ENCODE measurements around the gene ZDHHC1.
A peak's percentile ranks its signal among the peaks of the same experiment; 100 is the strongest.
"Not testable (repeated sequence)": the region's sequence is repeated elsewhere in the genome, so short reads cannot be mapped to it uniquely, and the experiment has no call there.

ZDHHC1 gene

DNA sequence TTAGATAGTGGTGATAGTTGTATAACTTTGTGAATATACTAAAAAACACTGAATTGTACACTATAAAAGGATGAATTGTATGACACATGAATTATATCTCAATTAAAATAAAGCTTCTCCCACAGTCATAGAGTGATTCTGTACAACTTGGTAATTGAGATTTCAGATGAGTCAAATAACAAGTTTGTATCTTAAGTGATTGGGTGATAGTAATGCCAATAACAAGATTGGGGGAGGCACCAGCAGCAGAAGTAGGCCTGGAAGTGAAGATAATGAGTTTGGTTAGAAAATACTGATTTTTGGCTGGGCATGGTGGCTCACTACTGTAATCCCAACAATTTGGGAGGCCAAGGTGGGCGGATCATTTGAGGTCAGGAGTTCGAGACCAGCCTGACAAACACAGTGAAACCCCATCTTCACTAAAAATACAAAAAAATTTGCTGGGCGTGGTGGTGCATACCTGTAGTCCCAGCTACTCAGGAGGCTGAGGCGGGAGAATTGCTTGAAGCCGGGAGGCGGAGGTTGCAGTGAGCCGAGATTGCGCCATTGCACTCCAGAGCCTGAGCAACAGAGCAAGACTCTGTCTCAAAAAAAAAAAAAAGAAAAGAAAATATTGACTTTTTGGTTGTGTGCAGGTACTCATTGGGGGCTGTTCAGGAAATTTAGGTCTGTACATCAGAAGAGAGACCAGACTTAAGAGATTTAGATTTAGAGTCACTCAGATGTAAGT, 56.6 kb downstream of the ZDHHC1 start:
- ATAC-seq, result peak; percentile 39
- H3K4me3 Mint-ChIP-seq; H3K4me1 Mint-ChIP-seq; H3K9me3 Mint-ChIP-seq; H3K36me3 Mint-ChIP-seq; DNase-seq (ENCODE audit: low spot score in 2 of 2); H3K27ac Mint-ChIP-seq: not testable (repeated sequence)

DNA sequence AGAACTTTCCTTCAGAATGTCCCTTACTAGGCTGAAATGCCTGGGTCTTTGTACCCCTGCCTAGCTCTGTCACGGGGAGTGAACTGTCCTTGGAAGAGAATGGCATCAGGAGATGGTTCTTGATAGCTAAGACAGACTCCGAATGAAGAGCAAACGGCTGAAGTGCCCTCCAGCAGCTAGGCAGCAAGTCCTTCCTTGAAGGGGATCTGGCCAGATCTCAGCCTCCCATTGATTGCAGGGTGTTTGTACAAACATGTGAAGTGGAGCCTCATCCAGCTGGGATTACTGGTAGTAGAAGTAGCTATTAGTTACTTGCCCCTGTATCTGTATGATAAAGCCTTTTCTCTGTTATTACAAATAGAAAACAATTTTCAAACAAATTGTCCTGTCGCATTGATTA, 58.7 kb downstream of the ZDHHC1 start:
- no peaks in the 10 kb centered on the region for H3K36me3 Mint-ChIP-seq
- H3K9me3 Mint-ChIP-seq, result no peaks in the 10 kb centered on the region
- DNase-seq (ENCODE audit: low spot score in 2 of 2) (no peak), ATAC-seq (no peak)
- peaks cover 6% of the 10 kb centered on the region for H3K4me1 Mint-ChIP-seq
- H3K27ac Mint-ChIP-seq, result no peak overlapping the region
- no peak overlapping the region for H3K4me3 Mint-ChIP-seq

DNA sequence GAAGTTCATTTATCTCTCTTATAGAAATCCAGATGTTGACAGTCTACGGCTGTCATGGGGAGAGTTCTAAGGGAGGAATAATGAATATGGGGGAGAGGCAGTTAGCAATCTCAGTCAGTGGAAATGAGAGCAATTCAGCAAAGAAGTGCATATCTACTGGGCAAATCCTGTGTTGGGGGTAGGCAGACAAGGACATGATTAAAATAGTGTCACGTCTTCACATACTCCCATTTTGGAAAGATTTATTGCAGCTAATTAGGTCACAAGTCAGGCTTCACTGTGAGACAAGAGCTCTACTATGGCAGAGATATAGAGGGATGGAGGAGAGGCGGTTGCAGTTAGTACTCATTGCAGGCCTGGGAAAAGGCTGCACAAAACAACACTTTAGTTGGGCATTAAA, 59.9 kb downstream of the ZDHHC1 start:
- no peak for DNase-seq (ENCODE audit: low spot score in 2 of 2)
- Mint-ChIP-seq H3K9me3 (no peaks in the 10 kb centered on the region), H3K36me3 (no peaks in the 10 kb centered on the region), H3K4me1 (peaks cover 6% of the 10 kb centered on the region), H3K27ac (no peak overlapping the region), H3K4me3 (no peak overlapping the region)
- no peak for ATAC-seq

DNA sequence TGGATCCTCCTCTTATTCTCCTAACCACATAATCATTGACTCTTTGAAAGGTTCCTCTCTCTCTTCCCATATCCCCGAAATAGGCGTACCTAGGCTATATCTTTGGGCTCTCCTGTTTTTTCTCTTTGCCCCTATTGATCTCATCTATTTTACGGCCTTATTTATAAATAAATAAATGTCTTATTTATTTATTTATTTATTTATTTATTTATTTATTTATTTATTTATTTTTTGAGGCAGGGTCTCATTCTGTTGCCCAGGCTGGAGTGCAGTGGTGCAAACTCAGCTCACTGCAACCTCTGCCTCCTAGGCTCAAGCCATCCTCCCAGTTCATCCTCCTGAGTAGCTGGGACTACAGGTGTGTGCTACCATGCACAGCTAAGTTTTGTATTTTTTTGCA, 63.8 kb downstream of the ZDHHC1 start:
- not testable (repeated sequence) for ATAC-seq; H3K27ac Mint-ChIP-seq; DNase-seq (ENCODE audit: low spot score in 2 of 2); H3K4me3 Mint-ChIP-seq; H3K36me3 Mint-ChIP-seq; H3K9me3 Mint-ChIP-seq; H3K4me1 Mint-ChIP-seq

DNA sequence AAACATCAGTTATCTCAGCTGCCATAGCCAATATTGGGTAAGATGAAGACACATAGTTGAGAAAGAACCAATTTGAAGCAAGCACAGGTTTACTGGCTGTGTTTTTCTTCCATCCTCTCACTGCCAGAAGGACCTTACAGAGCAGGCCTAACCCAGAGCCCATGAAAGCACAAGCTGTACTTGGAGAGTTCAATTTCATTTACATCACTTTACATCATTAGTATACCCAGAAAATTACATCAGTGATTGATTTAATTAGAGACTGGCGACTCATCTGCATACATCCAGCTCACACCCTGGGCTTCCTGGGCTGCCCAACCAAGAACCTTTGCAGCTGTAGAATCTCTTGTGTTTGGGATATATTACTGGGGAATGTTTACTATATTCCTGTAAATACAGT, 66.0 kb downstream of the ZDHHC1 start:
- ATAC-seq (no peak), DNase-seq (ENCODE audit: low spot score in 2 of 2) (no peak)
- H3K36me3 Mint-ChIP-seq, result no peaks in the 10 kb centered on the region
- no peaks in the 10 kb centered on the region for H3K9me3 Mint-ChIP-seq
- no peak overlapping the region for H3K27ac Mint-ChIP-seq
- H3K4me1 Mint-ChIP-seq, result no peaks in the 10 kb centered on the region
- no peak overlapping the region for H3K4me3 Mint-ChIP-seq

DNA sequence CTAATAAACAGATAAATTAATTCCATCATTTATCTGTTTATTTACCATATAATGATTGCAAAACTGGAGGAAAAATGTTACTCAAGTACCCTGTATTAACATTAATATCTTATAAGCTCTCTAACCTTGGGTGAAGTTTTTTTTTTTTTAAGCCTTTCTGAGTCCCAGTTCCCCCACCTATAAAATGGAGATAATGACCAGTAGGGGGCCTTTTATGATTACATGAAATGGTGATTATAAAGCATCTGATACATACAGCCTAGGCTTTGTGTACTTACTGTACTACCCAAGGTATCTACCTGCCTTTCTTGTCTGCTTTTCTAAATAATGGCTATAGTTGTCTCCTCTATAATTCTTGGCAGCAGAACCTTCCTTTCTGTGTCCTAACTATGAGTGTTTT, 67.1 kb downstream of the ZDHHC1 start:
- no peaks in the 10 kb centered on the region for H3K9me3 Mint-ChIP-seq
- DNase-seq (ENCODE audit: low spot score in 2 of 2) (no peak), ATAC-seq (peak; percentile 63)
- H3K4me3 Mint-ChIP-seq, result no peak overlapping the region
- H3K36me3 Mint-ChIP-seq, result no peaks in the 10 kb centered on the region
- H3K4me1 Mint-ChIP-seq, result no peaks in the 10 kb centered on the region
- H3K27ac Mint-ChIP-seq, result no peak overlapping the region

DNA sequence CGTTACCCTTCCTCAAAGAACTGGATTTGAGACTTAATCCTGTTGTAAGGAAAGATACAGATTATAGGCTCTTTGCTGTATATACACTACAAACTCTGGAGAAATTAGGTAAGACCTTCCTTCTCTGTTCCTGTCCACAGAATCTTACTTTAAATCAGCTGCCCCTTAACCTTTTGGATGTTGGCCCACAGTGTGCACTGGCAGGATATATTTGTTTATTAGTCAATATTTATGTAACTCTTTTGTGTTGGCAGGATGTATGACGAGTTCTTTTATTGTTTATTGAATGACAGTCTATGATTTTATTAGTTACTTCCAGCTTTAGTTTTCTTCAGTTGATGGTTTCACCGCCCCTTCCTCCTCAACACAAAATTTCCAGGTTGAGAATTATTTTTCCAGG, 69.9 kb downstream of the ZDHHC1 start:
- Mint-ChIP-seq H3K36me3 (no peaks in the 10 kb centered on the region), H3K9me3 (no peaks in the 10 kb centered on the region), H3K27ac (no peak overlapping the region), H3K4me3 (no peak overlapping the region), H3K4me1 (no peaks in the 10 kb centered on the region)
- peak in 1 of 2 donors; percentile 12 for DNase-seq (ENCODE audit: low spot score in 2 of 2)
- no peak for ATAC-seq

DNA sequence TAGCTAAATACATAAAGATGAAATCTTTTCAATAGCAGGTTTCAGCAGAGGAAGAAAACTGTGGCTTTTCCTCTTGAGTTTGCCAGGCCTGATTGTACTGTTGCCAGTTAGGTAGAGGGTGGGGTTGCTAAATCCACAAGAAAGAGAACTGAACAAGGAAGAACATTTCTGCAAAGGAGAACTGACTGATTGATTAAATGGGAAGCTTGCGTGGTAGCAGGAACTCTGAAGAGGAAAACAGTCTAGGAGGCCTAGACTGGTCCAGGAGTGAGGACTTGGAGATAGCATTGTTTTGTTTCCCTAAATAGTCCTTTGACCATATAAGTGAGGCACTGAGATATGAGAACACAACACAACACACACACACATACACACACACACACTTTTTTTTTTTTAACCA, 70.9 kb downstream of the ZDHHC1 start:
- no peaks in the 10 kb centered on the region for H3K4me1 Mint-ChIP-seq
- DNase-seq (ENCODE audit: low spot score in 2 of 2) (no peak), ATAC-seq (no peak)
- H3K9me3 Mint-ChIP-seq, result no peaks in the 10 kb centered on the region
- no peak overlapping the region for H3K4me3 Mint-ChIP-seq
- no peak overlapping the region for H3K27ac Mint-ChIP-seq
- H3K36me3 Mint-ChIP-seq, result no peaks in the 10 kb centered on the region
